Measurements from ENCODE around the gene GSTP1. TPM values are rescaled to one million over a fixed set of nuclear protein-coding genes. Genes with fewer than 3 reads are reported as not detected.

GSTP1 gene
- total RNA-seq, 1 donor from 2014 or later = 972 TPM

DNA sequence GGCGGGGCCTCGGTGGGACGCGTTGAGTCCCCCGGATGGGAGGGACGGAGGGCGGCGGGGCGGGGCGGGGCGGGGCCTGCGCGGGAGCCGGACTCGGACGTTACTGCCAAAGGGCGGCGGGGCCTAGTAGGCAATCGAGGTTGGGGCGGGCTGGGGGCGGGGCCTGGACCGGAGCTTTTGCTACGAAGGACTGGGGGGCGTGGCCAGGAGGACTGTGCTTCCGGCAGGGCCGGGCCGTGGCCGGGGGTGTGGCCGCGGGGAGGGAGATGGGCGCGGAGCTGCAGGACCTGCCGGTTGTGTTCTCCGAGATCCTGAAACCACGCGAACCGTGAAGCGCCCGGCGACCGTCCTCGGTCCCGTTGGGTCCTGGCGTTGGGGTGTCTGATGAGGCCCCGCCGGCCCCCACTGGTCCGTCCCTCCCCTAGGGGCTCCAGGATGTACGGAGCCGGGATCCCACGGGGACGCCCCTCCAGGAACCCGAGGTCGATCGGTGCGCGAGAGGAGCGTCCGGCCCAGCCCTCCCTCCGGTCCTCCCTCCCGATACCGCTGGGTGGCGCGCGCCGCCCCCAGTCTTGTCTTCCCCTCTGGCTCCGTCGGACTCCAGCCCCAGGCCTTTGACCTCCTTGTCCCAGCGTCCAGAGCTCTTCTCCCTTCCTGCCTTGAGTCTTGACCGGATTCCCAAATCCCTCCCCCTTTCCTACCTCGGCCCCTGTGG is 46.8 kb downstream of the GSTP1 start:
- DNase-seq (ENCODE audit: low read depth in 2 of 2) = peak; percentile 90 to 98

DNA sequence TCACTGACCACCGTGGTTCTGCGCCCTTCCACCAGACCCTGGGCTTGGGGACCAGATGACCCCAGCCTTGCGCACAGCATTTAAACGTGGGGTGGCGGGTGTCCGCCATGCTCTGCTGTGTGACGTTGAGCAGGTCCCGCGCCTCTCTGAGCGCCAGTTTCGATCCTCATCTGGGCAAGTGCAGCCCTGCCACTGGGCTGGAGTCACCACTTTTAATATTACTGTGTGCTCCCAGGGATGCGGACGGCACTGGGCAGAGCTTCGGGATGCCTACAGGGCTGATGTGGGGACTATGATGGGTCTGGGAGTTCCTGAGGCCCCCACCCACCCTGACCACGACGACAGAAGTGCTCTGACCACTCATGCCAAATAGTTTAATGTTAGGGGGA is 47.3 kb downstream of the GSTP1 start:
- DNase-seq (ENCODE audit: low read depth in 2 of 2) = no peak

GRCh38 chr11:67631411-67631810 is 47.8 kb downstream of the GSTP1 start:
- DNase-seq (ENCODE audit: low read depth in 2 of 2) = no peak

DNA sequence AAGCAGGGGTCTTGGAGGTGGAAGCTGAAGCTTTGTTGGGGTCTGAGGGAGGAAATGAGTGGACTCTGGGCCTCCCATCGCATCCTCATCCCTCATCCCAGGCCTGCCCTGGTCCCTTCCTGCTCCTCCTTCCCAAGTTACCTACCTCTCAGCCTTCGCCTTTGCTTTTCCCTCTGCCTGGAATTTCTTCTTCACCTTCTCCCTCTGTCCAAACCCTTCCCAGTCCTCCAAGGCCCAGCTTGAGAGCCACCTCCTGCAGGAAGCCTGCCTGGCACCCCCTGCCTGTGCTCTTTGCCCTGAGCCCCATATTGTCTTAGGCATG is 48.2 kb downstream of the GSTP1 start:
- no peak for DNase-seq (ENCODE audit: low read depth in 2 of 2)

DNA sequence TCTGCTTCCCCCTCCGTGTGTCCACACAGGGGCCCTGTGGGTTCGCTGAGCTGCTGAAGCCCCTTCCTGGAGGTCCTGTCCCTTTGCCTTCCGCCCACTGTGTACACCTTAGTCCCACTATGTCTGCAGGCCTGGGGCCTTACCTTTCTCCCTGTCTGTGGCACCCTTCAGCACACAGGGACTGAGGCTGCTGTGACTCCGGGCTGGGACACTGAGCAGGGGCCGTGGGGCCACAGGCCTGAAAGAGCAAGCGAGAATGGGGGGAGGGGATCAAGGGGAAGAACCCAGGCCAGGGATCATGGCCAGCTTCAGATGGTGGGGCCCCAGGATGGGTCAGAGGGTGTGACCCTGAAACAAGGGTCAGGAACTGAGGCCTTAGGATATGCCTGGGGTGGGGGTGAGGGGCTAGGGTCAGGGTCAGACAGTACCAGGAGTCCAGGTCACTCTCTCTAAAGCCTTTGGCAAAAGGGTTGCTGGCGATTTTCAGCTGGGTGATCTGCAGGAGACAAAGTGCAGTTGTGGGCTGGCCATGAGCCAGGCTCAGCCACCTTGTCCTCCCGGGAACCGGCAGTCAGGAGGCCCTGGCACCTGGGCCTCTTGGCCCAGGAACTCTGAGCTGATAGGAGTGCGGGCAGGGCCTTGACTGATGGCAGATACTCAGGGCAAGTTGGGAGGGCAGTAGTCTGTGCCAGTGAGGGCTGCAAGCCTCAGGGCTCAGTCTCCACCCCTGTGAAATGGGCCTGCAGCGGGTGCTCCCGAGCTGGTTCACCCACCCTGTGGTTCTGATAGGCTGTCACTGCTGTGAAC is 48.8 kb downstream of the GSTP1 start:
- no peak for DNase-seq (ENCODE audit: low read depth in 2 of 2)

DNA sequence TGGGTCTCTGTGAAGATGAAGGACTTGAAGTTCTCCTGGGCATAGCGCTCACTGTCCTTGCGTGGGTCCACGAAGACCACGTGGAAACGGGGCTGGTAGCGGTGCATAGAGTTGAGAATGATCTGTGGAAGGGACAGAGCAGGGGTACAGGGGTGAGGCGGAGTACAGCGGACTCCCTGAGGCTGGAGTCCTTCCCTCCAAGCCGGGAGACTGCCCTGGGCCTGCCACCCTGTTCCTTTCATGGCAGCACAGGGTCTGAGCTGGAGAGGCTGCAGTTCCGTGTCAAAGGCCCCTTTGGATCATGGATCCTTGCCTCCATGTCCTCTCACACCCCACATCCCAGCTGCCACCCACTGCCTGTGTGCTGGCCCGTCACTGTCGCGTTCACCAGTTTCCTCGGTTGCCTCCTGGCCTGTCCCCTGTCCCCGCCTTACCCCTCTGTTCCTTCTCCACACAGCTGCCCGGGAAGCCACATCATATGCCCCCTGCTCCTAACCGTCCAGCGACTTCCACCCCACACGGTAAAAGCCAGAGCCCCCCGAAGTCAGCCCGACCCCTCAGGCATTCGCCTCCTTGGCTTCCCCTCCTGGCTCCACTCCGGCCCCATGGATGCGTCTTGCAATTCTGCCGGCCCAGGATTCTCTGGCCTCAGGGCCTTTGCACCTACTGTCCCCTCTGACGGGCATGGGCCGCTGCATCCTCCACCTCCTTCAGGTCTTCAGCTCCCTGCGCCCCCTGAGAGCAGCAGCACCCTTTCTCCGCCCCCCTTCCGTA is 49.6 kb downstream of the GSTP1 start:
- no peak for DNase-seq (ENCODE audit: low read depth in 2 of 2)

DNA sequence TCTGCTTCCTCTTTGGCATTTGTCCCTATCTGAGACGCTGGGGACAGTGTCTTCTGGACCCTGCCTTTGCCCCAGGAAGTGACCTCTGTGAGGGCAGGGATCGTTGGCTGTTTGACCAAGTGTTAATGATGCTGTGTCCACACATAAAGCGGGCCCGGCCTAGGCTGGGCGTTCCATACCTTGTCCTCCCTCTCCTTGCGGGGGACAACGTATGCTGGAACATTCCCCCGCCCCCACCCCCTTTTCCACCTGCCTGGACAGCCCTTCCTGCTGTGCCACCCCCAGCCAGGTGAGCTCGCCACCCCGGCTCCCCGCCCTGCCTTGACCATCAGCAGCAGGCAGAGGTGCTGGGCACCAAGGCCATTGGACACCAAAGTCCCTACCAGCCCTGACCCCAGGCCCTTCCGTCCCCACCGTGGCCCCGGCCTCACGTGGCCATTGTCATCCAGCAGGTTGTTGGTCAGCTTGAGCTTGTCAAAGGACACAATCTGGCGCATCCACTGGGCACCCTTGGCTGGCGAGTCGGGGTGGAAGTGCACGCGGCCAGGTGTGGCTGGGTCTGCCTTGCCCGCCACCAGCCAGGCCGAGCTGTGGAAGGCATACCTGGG is 50.2 kb downstream of the GSTP1 start:
- no peak for DNase-seq (ENCODE audit: low read depth in 2 of 2)

- no peak for DNase-seq (ENCODE audit: low read depth in 2 of 2)
Observed at GRCh38 chr11:67634366-67635230, 51.0 kb downstream of the GSTP1 start.

DNA sequence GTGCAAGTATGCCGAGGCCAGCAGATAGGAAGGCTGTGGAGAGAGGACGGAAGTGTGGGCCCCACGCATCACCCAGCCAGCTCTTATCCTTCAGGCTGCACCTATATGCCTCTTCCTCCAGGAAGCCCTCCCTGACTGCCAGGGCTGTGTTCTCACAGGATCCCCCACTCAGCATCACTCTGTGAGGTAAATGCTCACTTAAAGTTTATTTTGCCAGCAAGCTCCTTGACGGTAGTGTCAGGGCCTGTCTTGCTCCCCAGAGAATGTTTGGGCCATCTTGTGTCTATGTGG is 51.6 kb downstream of the GSTP1 start:
- DNase-seq (ENCODE audit: low read depth in 2 of 2) = no peak

Other genes with a start within 250 kb of the GSTP1 start
- gene POLD4, start 230.3 kb upstream of the GSTP1 start, total RNA-seq = 26.2 and 32.4 TPM in 2 replicates
- 1.7 and 2.4 TPM in 2 replicates for gene CLCF1, start 210.2 kb upstream of the GSTP1 start, total RNA-seq
- gene RAD9A, start 191.8 kb upstream of the GSTP1 start, total RNA-seq = 3.6 and 5.3 TPM in 2 replicates
- gene PPP1CA, start 182.0 kb upstream of the GSTP1 start, total RNA-seq = 234 and 250 TPM in 2 replicates
- 0.13 TPM in 2 replicates for gene TBC1D10C, start 179.7 kb upstream of the GSTP1 start, total RNA-seq
- 0.13 and 0.26 TPM in 2 replicates for gene CARNS1, start 168.1 kb upstream of the GSTP1 start, total RNA-seq
- 30.5 and 31.5 TPM in 2 replicates for gene RPS6KB2, start 155.3 kb upstream of the GSTP1 start, total RNA-seq
- 0.51 TPM in 1 of 2 replicates, not detected in the other for gene PTPRCAP, start 146.1 kb upstream of the GSTP1 start, total RNA-seq
- 117 and 144 TPM in 2 replicates for gene CORO1B, start 140.3 kb upstream of the GSTP1 start, total RNA-seq
- not detected in 2 replicates for gene GPR152, start 131.1 kb upstream of the GSTP1 start, total RNA-seq
- gene CABP4, start 128.5 kb upstream of the GSTP1 start, total RNA-seq = 0.89 and 1.5 TPM in 2 replicates
- 11.9 and 35.1 TPM in 2 replicates for gene TMEM134, start 114.6 kb upstream of the GSTP1 start, total RNA-seq
- 79.5 and 104 TPM in 2 replicates for gene AIP, start 100.8 kb upstream of the GSTP1 start, total RNA-seq
- 6.3 and 7.3 TPM in 2 replicates for gene PITPNM1, start 78.4 kb upstream of the GSTP1 start, total RNA-seq
- 15.3 and 18.7 TPM in 2 replicates for gene CDK2AP2, start 75.7 kb upstream of the GSTP1 start, total RNA-seq
- gene CABP2, start 60.4 kb upstream of the GSTP1 start, total RNA-seq = not detected in 2 replicates
- 161 and 166 TPM in 2 replicates for gene NDUFV1, start 23.1 kb downstream of the GSTP1 start, total RNA-seq
- 6.8 and 15.5 TPM in 2 replicates for gene NUDT8, start 46.1 kb downstream of the GSTP1 start, total RNA-seq
- gene TBX10, start 56.0 kb downstream of the GSTP1 start, total RNA-seq = not detected in 2 replicates
- not detected in 2 replicates for gene ACY3, start 66.9 kb downstream of the GSTP1 start, total RNA-seq
- not detected in 2 replicates for gene ALDH3B2, start 90.8 kb downstream of the GSTP1 start, total RNA-seq

All from dermis microvascular lymphatic vessel endothelial cell (primary cell).